Muscle of arm (tissue), 14 donors: Measurements from ENCODE around the gene OR10G6. TPM values are rescaled to one million over a fixed set of nuclear protein-coding genes. Genes with fewer than 3 reads are reported as not detected.
A peak's percentile ranks its signal among the peaks of the same experiment; 100 is the strongest.
"Not testable (repeated sequence)": the region's sequence is repeated elsewhere in the genome, so short reads cannot be mapped to it uniquely, and the experiment has no call there.

Experiments
- DNase-seq: peaks from one replicate; pipeline ENCODE4 v3.0.0-alpha.2; 2013
- long read RNA-seq, 11 donors: transcript quantifications; one replicate each; lab custom pipeline, GENCODE V29; 2026
- polyA plus RNA-seq, 12 donors: library from polyadenylated mRNA; unstranded; fragments of 120-200 nt; gene quantifications; one replicate each; pipeline ENCODE4 v1.2.1, GENCODE V29; 2013; ENCODE audit not compliant: insufficient read length in 12 of 12

Gene OR10G6
- polyA plus RNA-seq = not detected
- long read RNA-seq, donor 1 = 0 reads
- long read RNA-seq, donor 2 = 0 reads
- long read RNA-seq, donor 3 = 0 reads
- long read RNA-seq, donor 4 = 0 reads
- long read RNA-seq, donor 5 = 0 reads
- long read RNA-seq, donor 6 = 0 reads
- long read RNA-seq, donor 7 = 0 reads
- long read RNA-seq, donor 8 = 0 reads
- long read RNA-seq, donor 9 = 0 reads
- long read RNA-seq, donor 10 = 0 reads
- long read RNA-seq, donor 11 = 0 reads

GRCh38 chr11:123995119-123995518 is at the start of gene OR10G6:
Gene OR10G6 (minus strand): TSS chr11:123995161. CDS start chr11:123995161, 0 bp downstream.
- no peak for DNase-seq

GRCh38 chr11:124043420-124043819 is 48.5 kb upstream of the OR10G6 start:
- DNase-seq = no peak

GRCh38 chr11:124041254-124041653 is 46.3 kb upstream of the OR10G6 start, which contains the start of gene OR10G7:
Gene OR10G7 (minus strand): TSS chr11:124041325. CDS start chr11:124039001, 2,324 bp downstream.
- DNase-seq = no peak

GRCh38 chr11:124039557-124039956 is 44.6 kb upstream of the OR10G6 start:
- DNase-seq = no peak

- DNase-seq = peak; percentile 0
Observed at GRCh38 chr11:124036666-124037065, 41.7 kb upstream of the OR10G6 start.

- DNase-seq = no peak
Observed at GRCh38 chr11:124026498-124026897, 31.5 kb upstream of the OR10G6 start, which contains the start of gene OR10G8. Gene OR10G8 (plus strand): TSS chr11:124026798. CDS start chr11:124029623, 2,825 bp downstream.

GRCh38 chr11:124015837-124016236 is 20.9 kb upstream of the OR10G6 start:
- not testable (repeated sequence) for DNase-seq

- no peak for DNase-seq
Observed at GRCh38 chr11:124012697-124013096, 17.7 kb upstream of the OR10G6 start, which contains the start of gene OR10G4. Gene OR10G4 (plus strand): TSS chr11:124012997. CDS start chr11:124015575, 2,578 bp downstream.

- no peak for DNase-seq
Observed at GRCh38 chr11:123979311-123979710, 15.7 kb downstream of the OR10G6 start.

GRCh38 chr11:123977731-123978347 is 17.1 kb downstream of the OR10G6 start, which contains the start of gene OR10S1:
Gene OR10S1 (minus strand): TSS chr11:123977781. CDS start chr11:123977664, 117 bp downstream.
- no peak for DNase-seq

GRCh38 chr11:123976770-123977560 is 18.0 kb downstream of the OR10G6 start:
- no peak for DNase-seq

GRCh38 chr11:123973816-123974215 is 21.1 kb downstream of the OR10G6 start:
- DNase-seq = no peak

- DNase-seq = no peak
Observed at GRCh38 chr11:123956752-123957151, 38.2 kb downstream of the OR10G6 start.

GRCh38 chr11:123945132-123945531 is 49.8 kb downstream of the OR10G6 start:
- no peak for DNase-seq

Other genes with a start within 250 kb of the OR10G6 start
- gene OR6X1, start 240.6 kb downstream of the OR10G6 start, polyA plus RNA-seq = not detected
- not detected for gene OR6M1, start 188.8 kb downstream of the OR10G6 start, polyA plus RNA-seq
- gene TMEM225, start 109.5 kb downstream of the OR10G6 start, polyA plus RNA-seq = not detected
- under 1 TPM in 6 of 12 donors, not detected in 6; 0.05 to 0.12 (median 0.09) TPM for gene OR8D4, start 93.0 kb downstream of the OR10G6 start, polyA plus RNA-seq
- not detected for gene OR4D5, start 55.5 kb downstream of the OR10G6 start, polyA plus RNA-seq
- not detected for gene OR6T1, start 51.3 kb downstream of the OR10G6 start, polyA plus RNA-seq
- gene OR10S1, start 17.4 kb downstream of the OR10G6 start, polyA plus RNA-seq = not detected
- gene OR10G4, start 17.8 kb upstream of the OR10G6 start, polyA plus RNA-seq = not detected
- not detected for gene OR10G9, start 27.9 kb upstream of the OR10G6 start, polyA plus RNA-seq
- not detected for gene OR10G8, start 31.6 kb upstream of the OR10G6 start, polyA plus RNA-seq
- gene OR10G7, start 46.2 kb upstream of the OR10G6 start, polyA plus RNA-seq = under 1 TPM in 1 of 12 donors, not detected in 11; 0.20 TPM
- 100 to 1,000 TPM in 8 of 12 donors, 10 to 100 TPM in 3, not detected in 1; 52.6 to 171 (median 113) TPM for gene VWA5A, start 120.3 kb upstream of the OR10G6 start, polyA plus RNA-seq
- under 1 TPM in 1 of 12 donors, not detected in 11; 0.03 TPM for gene OR10D3, start 188.2 kb upstream of the OR10G6 start, polyA plus RNA-seq
- under 1 TPM in 1 of 12 donors, not detected in 11; 0.04 TPM for gene OR8G1, start 245.9 kb upstream of the OR10G6 start, polyA plus RNA-seq